Aorta (tissue), 5 donors: ENCODE results near the gene NDUFAF2. TPM values are rescaled to one million over a fixed set of nuclear protein-coding genes. Genes with fewer than 3 reads are reported as not detected.
A peak's percentile ranks its signal among the peaks of the same experiment; 100 is the strongest.
"Not testable (repeated sequence)": the region's sequence is repeated elsewhere in the genome, so short reads cannot be mapped to it uniquely, and the experiment has no call there.

ENCODE experiments used
- ATAC-seq: fragments of 200-7000 bp; cut with Tn5 transposase; one replicate; pipeline ENCODE4 v1.9.1; 2022; ENCODE audit warnings: moderate library complexity; ENCODE audit not compliant: low FRiP score
- DNase-seq, 2 donors: peaks; one replicate each; pipeline ENCODE4 v3.0.0-alpha.2; 2020
- H3K27ac ChIP-seq, 2 donors: one replicate each; pipeline ENCODE4 v1.5.1; 2013; ENCODE audit warnings: low read length in 2 of 2, mild to moderate bottlenecking in 2 of 2, moderate library complexity in 2 of 2, control low read depth in 1 of 2, inconsistent platforms in 1 of 2, low read depth in 1 of 2
- H3K27me3 ChIP-seq, 2 donors: one replicate each; pipeline ENCODE4 v1.6.1; 2013; ENCODE audit warnings: control low read depth in 1 of 2, low read length in 1 of 2, mild to moderate bottlenecking in 1 of 2, moderate library complexity in 1 of 2; ENCODE audit not compliant: insufficient read depth in 2 of 2, control insufficient read depth in 1 of 2
- H3K36me3 ChIP-seq, 2 donors: one replicate each; pipeline ENCODE4 v1.6.1; 2013; ENCODE audit warnings: control low read depth in 1 of 2, low read length in 1 of 2, mild to moderate bottlenecking in 1 of 2; ENCODE audit not compliant: insufficient read depth in 2 of 2, control insufficient read depth in 1 of 2
- H3K4me1 ChIP-seq, 2 donors: one replicate each; pipeline ENCODE4 v1.6.1; 2013; ENCODE audit warnings: low read length in 2 of 2, control low read depth in 1 of 2, mild to moderate bottlenecking in 1 of 2, moderate library complexity in 1 of 2; ENCODE audit not compliant: insufficient read depth in 2 of 2, control insufficient read depth in 1 of 2
- H3K4me3 ChIP-seq, 2 donors: one replicate each; pipeline ENCODE4 v1.5.1; 2013; ENCODE audit warnings: low read length in 2 of 2, control low read depth in 1 of 2, mild to moderate bottlenecking in 1 of 2
- H3K9me3 ChIP-seq: one replicate; pipeline ENCODE4 v1.6.1; 2013; ENCODE audit warnings: mild to moderate bottlenecking, low read length; ENCODE audit not compliant: control insufficient read depth
- WGBS, 2 donors: extraction: QIAGEN DNeasy Blood & Tissue Kit; methylation state at CpG; one replicate each; pipeline ENCODE4 v1.1.7; 2013; 5-methylcytosine and 5-hydroxymethylcytosine counted together
- intact Hi-C, 2 donors: fragments of 100-400 bp; cut with DNase I; formaldehyde crosslinking; loops; one replicate each; pipeline versions ENCODE4 v1.14.2 to v1.15.0; 2022
- polyA plus RNA-seq, 2 donors: library from polyadenylated mRNA; stranded (reverse); fragments of 200-250 nt; gene quantifications; one replicate each; pipeline ENCODE4 v1.2.3, GENCODE V29; 2013
- total RNA-seq, 2 donors: library from RNA; stranded (reverse); fragmentation: NEBNext Ultra II Directional; extraction: Animal tissue kit (Norgen Biotek cat#: 25700); gene quantifications; one replicate each; pipeline ENCODE4 v1.2.1, GENCODE V29; 2021
- donor health status: healthy with polysubstance abuse.
- donor health status: Bipolar disorder and iron deficiency.
- donor health status: DM: no; HTN: no; CAD: no.
- donor health status: DM: no; HTN: no; CAD: no.
- donor health status: DM: yes; HTN: yes; CAD: no.

Gene NDUFAF2
- total and polyA plus RNA-seq, 4 donors, result 26.1 to 96.5 (median 48.1) TPM

DNA sequence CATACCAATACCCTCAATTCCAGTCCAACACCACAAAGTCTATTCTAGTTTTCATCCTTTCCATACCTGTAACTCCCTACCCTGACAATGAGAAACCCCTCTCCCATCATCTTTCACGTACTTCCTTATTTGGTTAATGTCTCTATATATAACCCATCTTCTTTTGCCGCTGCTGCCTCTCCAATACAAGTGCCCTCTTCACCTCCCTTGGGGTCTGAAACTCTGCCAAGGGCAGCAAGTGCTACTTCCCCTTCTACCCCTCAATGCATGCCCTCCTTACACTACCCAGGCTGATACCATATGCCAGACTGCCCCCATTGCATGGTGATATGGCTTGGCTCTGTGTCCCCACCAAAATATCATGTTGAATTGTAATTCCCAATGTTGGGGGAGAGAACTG is 241.6 kb downstream of the NDUFAF2 start:
- WGBS, 2 donors, result 71 to 77% methylated on average over 2 of the region's 2 CpGs
- Histone ChIP-seq H3K9me3 (no peaks in the 10 kb centered on the region), H3K4me3 (no peak overlapping the region), H3K36me3 (no peaks in the 10 kb centered on the region), H3K27ac (no peak overlapping the region), H3K27me3 (no peaks in the 10 kb centered on the region), H3K4me1 (no peaks in the 10 kb centered on the region)
- ATAC-seq, result no peak
- intact Hi-C loops, result no loop called here
- DNase-seq, result no peak

DNA sequence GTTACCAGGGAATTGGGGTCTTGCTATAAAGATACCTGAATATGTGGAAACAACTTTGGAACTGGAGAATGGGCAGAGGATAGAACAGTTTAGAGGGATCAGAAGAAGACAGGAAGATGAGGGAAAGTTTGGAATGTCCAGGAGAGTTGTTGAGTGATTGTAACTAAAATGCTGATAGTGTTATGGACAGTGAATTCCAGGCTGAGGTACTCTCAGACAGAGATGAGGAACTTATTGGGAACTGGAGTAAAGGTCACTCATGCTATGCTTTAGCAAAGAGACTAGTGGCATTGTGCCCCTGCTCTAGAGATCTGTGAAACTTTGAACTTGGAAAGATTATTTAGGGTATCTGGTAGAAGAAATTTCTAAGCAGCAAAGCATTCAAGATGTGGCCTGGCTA is 242.3 kb downstream of the NDUFAF2 start:
- H3K4me3 ChIP-seq, H3K9me3 ChIP-seq, H3K36me3 ChIP-seq, H3K4me1 ChIP-seq, H3K27me3 ChIP-seq, DNase-seq, ATAC-seq, intact Hi-C loops, H3K27ac ChIP-seq: not testable (repeated sequence)

DNA sequence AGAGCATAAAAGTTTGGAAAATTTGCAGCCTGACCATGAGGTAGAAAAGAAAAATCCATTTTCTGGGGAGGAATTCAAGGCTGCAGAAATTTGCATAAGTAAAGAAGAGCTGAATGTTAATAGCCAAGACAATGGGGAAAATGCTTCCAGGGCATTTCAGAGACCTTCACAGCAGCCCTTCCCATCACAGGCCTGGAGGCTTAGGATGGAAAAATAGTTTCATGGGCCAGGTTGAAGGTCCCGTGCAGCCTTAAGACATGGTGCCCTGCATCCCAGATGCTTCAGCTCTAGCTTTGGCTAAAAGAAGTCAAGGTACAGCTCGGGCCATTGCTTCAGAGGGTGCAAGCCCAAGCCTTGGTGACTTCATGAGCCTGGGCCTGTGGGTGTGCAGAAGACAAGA is 242.8 kb downstream of the NDUFAF2 start:
- DNase-seq, H3K27me3 ChIP-seq, H3K27ac ChIP-seq, H3K36me3 ChIP-seq, H3K4me3 ChIP-seq, ATAC-seq, H3K4me1 ChIP-seq, H3K9me3 ChIP-seq, intact Hi-C loops: not testable (repeated sequence)
- WGBS, 2 donors, result 85 to 87% methylated on average over 2 of the region's 2 CpGs

DNA sequence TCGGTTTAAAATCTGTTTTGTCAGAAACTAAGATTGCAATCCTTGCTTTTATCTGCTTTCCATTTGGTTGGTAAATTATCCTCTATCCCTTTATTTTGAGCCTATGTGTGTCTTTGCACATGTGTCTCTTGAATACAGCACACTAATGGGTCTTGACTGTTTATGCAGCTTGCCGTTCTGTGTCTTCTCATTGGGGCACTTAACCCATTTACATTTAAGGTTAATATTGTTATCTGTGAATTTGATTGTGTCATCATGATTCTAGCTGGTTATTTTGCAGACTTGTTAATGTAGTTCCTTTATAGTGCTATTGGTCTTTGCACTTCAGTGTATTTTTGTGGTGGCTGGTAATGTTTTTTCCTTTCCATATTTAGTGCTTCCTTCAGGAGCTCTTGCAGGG is 253.6 kb downstream of the NDUFAF2 start:
- WGBS, 2 donors, result 90 to 92% methylated on average over 2 of the region's 2 CpGs
- DNase-seq, result no peak
- no peak overlapping the region for H3K4me3 ChIP-seq
- H3K9me3 ChIP-seq, result no peaks in the 10 kb centered on the region
- H3K27ac ChIP-seq, result no peak overlapping the region
- intact Hi-C loops, result no loop called here
- no peak for ATAC-seq
- H3K4me1 ChIP-seq, result no peaks in the 10 kb centered on the region
- no peaks in the 10 kb centered on the region for H3K27me3 ChIP-seq
- H3K36me3 ChIP-seq, result no peaks in the 10 kb centered on the region

DNA sequence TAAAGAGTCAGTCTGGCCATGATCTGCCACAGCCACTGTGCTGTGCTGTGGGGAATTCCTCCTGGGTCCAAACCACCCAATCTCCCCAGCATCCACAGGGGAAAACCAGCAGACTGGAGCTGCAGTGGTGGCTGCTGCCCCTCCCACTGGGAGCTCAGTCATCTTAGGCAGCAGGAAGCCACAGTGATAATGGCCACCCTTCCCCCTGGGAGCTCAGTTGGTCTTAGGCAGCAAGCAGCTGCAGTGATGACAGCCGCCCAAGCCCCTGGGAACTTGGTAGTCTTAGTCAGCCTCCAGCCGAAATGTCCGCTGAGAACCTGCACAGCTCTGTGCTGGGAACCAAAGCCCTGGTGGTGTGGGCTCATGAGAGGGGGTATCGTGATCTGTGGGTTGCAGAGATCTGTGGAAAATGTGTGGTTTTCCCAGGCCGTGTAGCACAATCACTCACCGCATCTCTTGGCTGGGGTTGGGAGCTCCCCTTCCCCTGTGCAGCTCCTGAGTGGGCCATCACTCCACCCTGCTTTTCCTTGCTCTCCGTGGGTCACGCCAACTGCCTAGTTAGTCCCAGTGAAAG is 255.7 kb downstream of the NDUFAF2 start:
- Histone ChIP-seq H3K4me3 (no peak overlapping the region), H3K9me3 (no peaks in the 10 kb centered on the region), H3K36me3 (no peaks in the 10 kb centered on the region), H3K4me1 (no peaks in the 10 kb centered on the region), H3K27ac (no peak overlapping the region), H3K27me3 (no peaks in the 10 kb centered on the region)
- WGBS, 2 donors, result 78 to 81% methylated on average over 7 to 8 of the region's 8 CpGs
- intact Hi-C loops, result no loop called here
- DNase-seq (no peak), ATAC-seq (peak; percentile 50)

DNA sequence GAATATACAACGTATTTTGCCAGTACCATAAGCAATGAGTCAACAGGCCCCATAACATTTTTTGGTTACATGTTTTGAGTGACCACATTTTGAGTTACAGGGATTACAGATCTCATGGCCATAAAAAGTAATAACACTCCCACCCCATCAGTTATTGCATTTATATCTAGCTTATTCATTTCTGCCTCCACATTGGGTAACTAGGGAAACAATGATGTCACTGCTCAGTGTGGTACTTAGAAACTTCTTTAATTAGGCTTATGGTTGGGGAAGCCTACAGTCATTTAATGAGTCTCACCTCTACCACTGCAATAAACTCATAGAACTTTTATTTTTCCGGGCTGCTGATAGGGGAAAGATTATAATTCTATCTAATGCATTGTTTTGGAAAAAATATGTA is 257.2 kb downstream of the NDUFAF2 start:
- WGBS, 2 donors, result 80 to 84% methylated on average over 2 of the region's 2 CpGs
- H3K27me3 ChIP-seq, result no peaks in the 10 kb centered on the region
- ATAC-seq (no peak), DNase-seq (no peak)
- no peaks in the 10 kb centered on the region for H3K4me1 ChIP-seq
- intact Hi-C loops, result no loop called here
- H3K4me3 ChIP-seq, result no peak overlapping the region
- H3K9me3 ChIP-seq, result no peaks in the 10 kb centered on the region
- no peak overlapping the region for H3K27ac ChIP-seq
- H3K36me3 ChIP-seq, result no peaks in the 10 kb centered on the region

Other genes starting within 250 kb of the NDUFAF2 start
- gene DEPDC1B, start 245.0 kb upstream of the NDUFAF2 start, total RNA-seq, result 1 to 10 TPM in 1 of 2 donors, under 1 TPM in 1; 0.48 to 1.3 TPM
- gene DEPDC1B, start 245.0 kb upstream of the NDUFAF2 start, polyA plus RNA-seq, result 1 to 10 TPM in 1 of 2 donors, not detected in 1; 2.1 TPM
- 10 to 100 TPM in 1 of 2 donors, 1 to 10 TPM in 1; 5.4 to 10.5 TPM for gene ELOVL7, start 100.9 kb upstream of the NDUFAF2 start, total RNA-seq
- 1 to 10 TPM in 1 of 2 donors, not detected in 1; 1.5 TPM for gene ELOVL7, start 100.9 kb upstream of the NDUFAF2 start, polyA plus RNA-seq
- gene ERCC8, start 135 bp upstream of the NDUFAF2 start, total RNA-seq, result 10 to 100 TPM in 1 of 2 donors, 1 to 10 TPM in 1; 9.7 to 10.4 TPM
- gene ERCC8, start 135 bp upstream of the NDUFAF2 start, polyA plus RNA-seq, result 1 to 10 TPM; 6.8 to 7.0 TPM
- 10 to 100 TPM; 33.3 to 41.1 TPM for gene SMIM15, start 217.3 kb downstream of the NDUFAF2 start, total RNA-seq
- gene SMIM15, start 217.3 kb downstream of the NDUFAF2 start, polyA plus RNA-seq, result 10 to 100 TPM; 21.8 to 33.9 TPM